Mesenchymal stem cell (in vitro differentiated cells and primary cell): ENCODE measurements around the gene ARID5A.

Experiments
- DNase-seq: peaks from one replicate; pipeline ENCODE4 v3.0.0-alpha.2; 2013
- H2AFZ ChIP-seq: one replicate; pipeline ENCODE4 v1.6.1; 2013; ENCODE audit warnings: low read depth, mild to moderate bottlenecking, control low read depth, inconsistent platforms, low read length, moderate library complexity
- H2AK5ac ChIP-seq: 2 replicates; pipeline ENCODE4 v1.6.1; 2013; ENCODE audit warnings: low read length, moderate library complexity, mild to moderate bottlenecking, inconsistent platforms; ENCODE audit not compliant: severe bottlenecking
- H2BK120ac ChIP-seq: one replicate; pipeline ENCODE4 v1.6.1; 2013; ENCODE audit warnings: low read depth, mild to moderate bottlenecking, inconsistent platforms, low read length, moderate library complexity
- H2BK12ac ChIP-seq, 2 experiments: one replicate each; pipeline ENCODE4 v1.6.1; 2013; ENCODE audit warnings: inconsistent platforms in 2 of 2, low read length in 2 of 2, mild to moderate bottlenecking in 2 of 2, moderate library complexity in 2 of 2, control low read depth in 1 of 2
- H2BK15ac ChIP-seq: one replicate; pipeline ENCODE4 v1.6.1; 2013; ENCODE audit warnings: mild to moderate bottlenecking, low read depth, inconsistent platforms; ENCODE audit not compliant: poor library complexity, severe bottlenecking
- H2BK5ac ChIP-seq: 2 replicates; pipeline ENCODE4 v1.6.1; 2013; ENCODE audit warnings: low read depth, mild to moderate bottlenecking, low read length, control low read depth, inconsistent platforms; ENCODE audit not compliant: poor library complexity, severe bottlenecking
- H3K14ac ChIP-seq, 2 experiments: one replicate each; pipeline ENCODE4 v1.6.1; 2013; ENCODE audit warnings: inconsistent platforms in 2 of 2, low read length in 2 of 2, control low read depth in 1 of 2, mild to moderate bottlenecking in 1 of 2, moderate library complexity in 1 of 2
- H3K18ac ChIP-seq, 2 experiments: one replicate each; pipeline ENCODE4 v1.6.1; 2013; ENCODE audit warnings: inconsistent platforms in 2 of 2, low read length in 2 of 2, control low read depth in 1 of 2, low read depth in 1 of 2, mild to moderate bottlenecking in 1 of 2
- H3K23ac ChIP-seq, 2 experiments: one replicate each; pipeline ENCODE4 v1.6.1; 2013; ENCODE audit warnings: inconsistent platforms in 2 of 2, low read length in 2 of 2, mild to moderate bottlenecking in 2 of 2, moderate library complexity in 2 of 2, control low read depth in 1 of 2
- H3K27ac ChIP-seq: 2 replicates; pipeline ENCODE4 v1.5.1; 2013; ENCODE audit warnings: mild to moderate bottlenecking, moderate library complexity, low read length, control low read depth, inconsistent platforms; ENCODE audit not compliant: poor library complexity, severe bottlenecking
- H3K27me3 ChIP-seq, 2 experiments: 2 replicates each; pipeline versions ENCODE4 v1.6.1 to v1.7.0; 2013; ENCODE audit warnings: low read length in 2 of 2, mild to moderate bottlenecking in 2 of 2, moderate library complexity in 2 of 2, control low read depth in 1 of 2, inconsistent platforms in 1 of 2; ENCODE audit not compliant: control insufficient read depth in 1 of 2, insufficient read depth in 1 of 2
- H3K36me3 ChIP-seq, 2 experiments: 2 replicates each; pipeline versions ENCODE4 v1.6.1 to v1.7.0; 2013; ENCODE audit warnings: low read length in 2 of 2, control low read depth in 1 of 2, inconsistent platforms in 1 of 2, low read depth in 1 of 2, mild to moderate bottlenecking in 1 of 2; ENCODE audit not compliant: insufficient read depth in 2 of 2, control insufficient read depth in 1 of 2
- H3K4ac ChIP-seq, 2 experiments: one replicate each; pipeline ENCODE4 v1.6.1; 2013; ENCODE audit warnings: inconsistent platforms in 2 of 2, low read length in 2 of 2, mild to moderate bottlenecking in 2 of 2, moderate library complexity in 2 of 2, control low read depth in 1 of 2, low read depth in 1 of 2
- H3K4me1 ChIP-seq: 2 replicates; pipeline ENCODE4 v1.6.1; 2013; ENCODE audit warnings: low read depth, low read length, control low read depth; ENCODE audit not compliant: control insufficient read depth, insufficient read depth
- H3K4me2 ChIP-seq: 2 replicates; pipeline ENCODE4 v1.6.1; 2013; ENCODE audit warnings: low read length, mild to moderate bottlenecking, inconsistent platforms; ENCODE audit not compliant: poor library complexity, severe bottlenecking
- H3K4me3 ChIP-seq, 2 experiments: 2 replicates each; pipeline versions ENCODE4 v1.5.1 to v1.7.0; 2013; ENCODE audit warnings: low read length in 2 of 2, mild to moderate bottlenecking in 2 of 2, control low read depth in 1 of 2, low read depth in 1 of 2; ENCODE audit not compliant: insufficient read depth in 1 of 2
- H3K79me1 ChIP-seq: replicated peaks from 2 replicates; pipeline ENCODE4 v1.6.1; 2013; ENCODE audit warnings: mild to moderate bottlenecking, control low read depth, low read length, inconsistent platforms; ENCODE audit not compliant: poor library complexity, severe bottlenecking
- H3K9ac ChIP-seq: 2 replicates; pipeline ENCODE4 v1.7.0; 2013; ENCODE audit warnings: mild to moderate bottlenecking, low read length, moderate library complexity
- H3K9me3 ChIP-seq: 2 replicates; pipeline ENCODE4 v1.7.0; 2013; ENCODE audit warnings: mild to moderate bottlenecking, low read length; ENCODE audit not compliant: control insufficient read depth
- H4K8ac ChIP-seq: one replicate; pipeline ENCODE4 v1.6.1; 2013; ENCODE audit warnings: inconsistent platforms, mild to moderate bottlenecking, low read length, moderate library complexity
- H4K91ac ChIP-seq: one replicate; pipeline ENCODE4 v1.6.1; 2013; ENCODE audit warnings: mild to moderate bottlenecking, low read length, inconsistent platforms
- WGBS: methylation state at CpG from one replicate; pipeline ENCODE4 v1.1.7; 2013; ENCODE audit warnings: mixed read lengths; 5-methylcytosine and 5-hydroxymethylcytosine counted together

Gene ARID5A

GRCh38 chr2:96511851-96512250 lies 24.7 kb upstream of the ARID5A start:
- no peak overlapping the region for H3K4me2 ChIP-seq
- no peak overlapping the region for H3K14ac ChIP-seq
- H2BK120ac ChIP-seq: no peak overlapping the region
- H4K8ac ChIP-seq: no peak overlapping the region
- H3K23ac ChIP-seq: no peak overlapping the region
- peaks cover 39 to 45% of the 10 kb centered on the region in 2 experiments for H3K27me3 ChIP-seq
- DNase-seq: no peak
- H2AK5ac ChIP-seq: no peak overlapping the region
- no peak overlapping the region for H3K27ac ChIP-seq
- no peak overlapping the region for H3K18ac ChIP-seq
- 72% methylated on average over 4 of the region's 4 CpGs for WGBS
- no peak overlapping the region for H3K4ac ChIP-seq
- no peak overlapping the region for H3K9ac ChIP-seq
- H3K4me1 ChIP-seq: peaks cover 12% of the 10 kb centered on the region
- H2BK15ac ChIP-seq: no peak overlapping the region
- no peak overlapping the region for H3K4me3 ChIP-seq
- H3K79me1 ChIP-seq: no peaks in the 10 kb centered on the region
- H2AFZ ChIP-seq: no peak overlapping the region
- H3K36me3 ChIP-seq: no peaks in the 10 kb centered on the region
- H2BK12ac ChIP-seq: no peak overlapping the region
- H4K91ac ChIP-seq: no peak overlapping the region
- H3K9me3 ChIP-seq: peaks cover 13% of the 10 kb centered on the region
- H2BK5ac ChIP-seq: no peak overlapping the region

DNA sequence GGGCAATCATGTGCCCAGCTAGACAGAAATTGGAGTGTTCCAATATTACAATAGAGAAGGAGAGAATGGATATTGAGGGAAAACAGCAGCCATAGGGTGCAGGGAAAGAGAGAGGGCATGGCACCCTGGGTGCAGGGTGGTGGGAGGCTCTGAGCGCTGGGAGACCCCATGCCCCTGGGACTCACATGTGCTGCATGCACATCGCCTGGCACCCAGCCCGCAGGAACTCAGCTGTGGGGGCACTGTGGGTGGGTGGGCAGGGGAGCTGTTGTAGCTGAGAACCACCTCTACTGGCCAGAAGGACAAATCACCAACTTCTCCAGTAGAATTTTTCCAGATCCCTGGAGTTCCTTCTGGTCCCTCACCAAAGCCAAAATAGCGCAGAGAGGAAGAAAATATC lies 24.2 kb upstream of the ARID5A start:
- Histone ChIP-seq H4K8ac (no peak overlapping the region), H2BK15ac (no peak overlapping the region), H3K4me1 (peaks cover 10% of the 10 kb centered on the region), H3K4me2 (no peak overlapping the region), H3K23ac (no peak overlapping the region), H3K27ac (no peak overlapping the region), H3K36me3 (no peaks in the 10 kb centered on the region), H3K9me3 (peaks cover 18% of the 10 kb centered on the region), H2BK120ac (no peak overlapping the region), H3K14ac (no peak overlapping the region), H3K27me3 (peaks cover 39 to 45% of the 10 kb centered on the region in 2 experiments), H2AFZ (no peak overlapping the region), H3K4ac (no peak overlapping the region), H2AK5ac (no peak overlapping the region), H2BK12ac (no peak overlapping the region), H2BK5ac (no peak overlapping the region), H4K91ac (no peak overlapping the region), H3K4me3 (no peak overlapping the region), H3K79me1 (no peaks in the 10 kb centered on the region), H3K18ac (no peak overlapping the region), H3K9ac (no peak overlapping the region)
- 87% methylated on average over 4 of the region's 4 CpGs for WGBS
- no peak for DNase-seq

DNA sequence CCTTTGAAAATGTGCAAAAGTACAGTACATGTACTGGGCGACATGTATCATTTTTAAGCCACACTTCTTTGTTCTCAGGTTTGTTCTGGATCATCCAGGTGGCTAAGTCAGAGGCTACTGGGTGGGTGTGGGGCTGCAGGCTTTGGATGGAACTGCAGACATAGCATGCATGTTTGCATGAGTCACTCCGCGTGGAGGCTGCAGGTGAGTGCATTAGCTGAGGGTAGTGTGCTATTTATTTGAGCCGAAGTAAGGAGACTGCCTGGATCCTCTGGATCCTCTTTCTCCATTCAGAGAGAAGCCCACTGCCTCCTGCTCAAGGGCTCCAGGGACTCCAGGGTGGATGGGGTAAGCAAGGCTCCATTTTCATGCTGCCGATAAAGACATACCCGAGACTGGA lies 22.0 kb upstream of the ARID5A start:
- no peaks in the 10 kb centered on the region for H3K4me1 ChIP-seq
- H3K18ac ChIP-seq: no peak overlapping the region
- H3K4me3 ChIP-seq: no peak overlapping the region
- no peak overlapping the region for H2BK120ac ChIP-seq
- no peak overlapping the region for H2BK12ac ChIP-seq
- 80% methylated on average over 6 of the region's 6 CpGs for WGBS
- no peak overlapping the region for H3K14ac ChIP-seq
- no peak overlapping the region for H2AK5ac ChIP-seq
- no peak overlapping the region for H3K4ac ChIP-seq
- no peak overlapping the region for H3K27ac ChIP-seq
- no peak overlapping the region for H3K9ac ChIP-seq
- H3K9me3 ChIP-seq: peaks cover 26% of the 10 kb centered on the region
- no peak overlapping the region for H3K4me2 ChIP-seq
- H2BK15ac ChIP-seq: no peak overlapping the region
- no peaks in the 10 kb centered on the region for H3K36me3 ChIP-seq
- no peaks in the 10 kb centered on the region for H3K79me1 ChIP-seq
- H3K23ac ChIP-seq: no peak overlapping the region
- no peak overlapping the region for H2AFZ ChIP-seq
- peaks cover 39 to 40% of the 10 kb centered on the region in 2 experiments for H3K27me3 ChIP-seq
- DNase-seq: no peak
- H4K8ac ChIP-seq: no peak overlapping the region
- H4K91ac ChIP-seq: no peak overlapping the region
- H2BK5ac ChIP-seq: no peak overlapping the region

DNA sequence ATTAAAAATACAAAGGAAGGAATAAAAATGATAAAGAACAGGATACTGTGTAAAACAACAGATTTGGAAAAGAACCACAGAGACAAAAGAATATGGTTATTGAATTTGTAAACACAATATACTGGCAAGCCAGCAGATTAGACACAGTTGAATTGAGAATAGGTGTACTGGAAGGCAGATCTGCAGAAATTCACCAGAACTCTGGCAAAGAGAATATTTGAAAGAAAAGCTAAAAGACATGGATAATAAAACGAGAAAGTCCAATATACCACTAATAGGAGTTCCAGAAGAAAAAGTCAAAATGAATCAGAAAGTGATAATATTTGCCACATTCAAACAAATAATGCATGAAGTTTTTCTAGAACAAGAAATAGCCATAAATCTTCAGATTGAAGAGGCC lies 19.5 kb upstream of the ARID5A start:
- H3K18ac ChIP-seq: no peak overlapping the region
- no peak overlapping the region for H2BK15ac ChIP-seq
- H3K79me1 ChIP-seq: no peaks in the 10 kb centered on the region
- no peak overlapping the region for H3K23ac ChIP-seq
- no peak overlapping the region for H3K4ac ChIP-seq
- H3K14ac ChIP-seq: no peak overlapping the region
- no peaks in the 10 kb centered on the region for H3K4me1 ChIP-seq
- no peak overlapping the region for H3K9ac ChIP-seq
- no peak overlapping the region for H2AFZ ChIP-seq
- H2AK5ac ChIP-seq: no peak overlapping the region
- H4K91ac ChIP-seq: no peak overlapping the region
- no peak overlapping the region for H4K8ac ChIP-seq
- no peak overlapping the region for H2BK12ac ChIP-seq
- no peak overlapping the region for H2BK120ac ChIP-seq
- no peak overlapping the region for H3K4me2 ChIP-seq
- H2BK5ac ChIP-seq: no peak overlapping the region
- H3K4me3 ChIP-seq: no peak overlapping the region
- DNase-seq: no peak
- peaks cover 17 to 18% of the 10 kb centered on the region in 2 experiments for H3K27me3 ChIP-seq
- no CpG with 5 or more reads among the region's 1 CpG for WGBS
- no peak overlapping the region for H3K27ac ChIP-seq
- H3K9me3 ChIP-seq: peaks cover 26% of the 10 kb centered on the region
- no peaks in the 10 kb centered on the region for H3K36me3 ChIP-seq
